Stimulated activated CD4-positive, alpha-beta T cell treated with anti-CD3 and anti-CD28 coated beads, Interleukin-4, amount 100 ng/mL, for 4 hours (primary cell): ENCODE data around the gene ROCK1.
A peak's percentile ranks its signal among the peaks of the same experiment; 100 is the strongest.
"Not testable (repeated sequence)": the region's sequence is repeated elsewhere in the genome, so short reads cannot be mapped to it uniquely, and the experiment has no call there.

Experiments
- DNase-seq, 2 experiments: peaks; one replicate each; pipeline ENCODE4 v3.0.0-alpha.2; 2020

The ROCK1 gene

DNA sequence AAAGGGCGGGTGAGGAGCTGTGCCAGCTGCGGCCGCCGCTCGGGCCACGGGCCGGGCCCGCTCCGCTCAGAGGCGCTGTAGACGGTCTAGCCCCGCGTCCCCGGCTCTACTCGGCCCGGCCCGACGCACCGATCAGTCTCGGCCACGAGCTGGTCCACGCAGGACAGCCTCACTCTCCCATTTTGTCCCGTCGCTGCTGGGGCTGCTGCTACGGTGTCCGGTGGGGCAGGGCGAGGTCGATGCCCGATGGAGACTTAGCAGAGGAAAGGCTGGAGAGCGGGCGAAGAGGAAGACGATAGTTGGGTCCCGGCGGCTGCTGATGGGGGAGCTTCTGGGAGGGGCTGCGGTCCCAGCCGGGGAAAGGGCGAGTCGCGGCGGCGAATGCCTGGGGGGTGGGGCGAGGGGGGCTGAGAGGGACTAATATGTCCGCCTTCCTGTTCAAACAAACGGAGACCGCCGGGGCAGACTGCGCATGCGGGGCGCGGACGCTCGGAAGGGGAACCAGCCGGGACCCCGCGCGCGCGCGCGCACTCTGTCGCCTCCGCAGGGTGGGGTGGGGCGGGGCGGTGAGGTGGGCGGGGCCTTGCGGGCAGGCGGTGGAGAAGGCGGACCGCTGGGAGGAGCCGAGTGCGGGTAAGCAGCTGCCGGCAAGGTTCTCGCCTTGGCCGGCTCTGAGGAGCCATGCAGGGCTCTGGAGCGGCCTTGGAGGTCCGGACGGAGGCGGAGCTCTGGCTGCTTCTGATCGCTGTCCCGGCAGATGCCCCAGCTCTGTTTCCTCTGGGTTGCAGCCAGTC, at the start of gene ROCK1:
ROCK1 (minus strand) TSS at position 468 of the 794 bp plus-strand sequence. CDS start 903 bp downstream, outside the sequence.
- peak; percentile 98 to 99 for DNase-seq

DNA sequence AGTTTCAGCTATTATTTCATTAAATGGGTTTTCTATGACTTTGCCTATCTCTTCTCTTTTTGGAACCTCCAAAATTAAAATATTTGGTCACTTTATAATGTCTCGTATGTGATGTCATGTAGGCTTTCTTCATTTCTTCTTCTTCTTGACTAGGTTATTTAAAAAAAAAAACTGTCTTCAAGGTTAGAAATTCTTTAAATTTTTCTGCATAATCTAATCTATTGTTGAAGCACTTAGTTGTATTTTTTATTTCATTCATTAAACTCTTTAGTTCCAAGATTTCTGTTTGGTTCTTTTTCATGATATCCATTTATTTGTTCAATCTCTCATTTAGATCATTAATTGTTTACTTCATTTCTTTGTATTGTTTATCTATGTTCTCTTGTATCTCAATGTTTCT, 43.8 kb upstream of the ROCK1 start:
- DNase-seq, result no peak

DNA sequence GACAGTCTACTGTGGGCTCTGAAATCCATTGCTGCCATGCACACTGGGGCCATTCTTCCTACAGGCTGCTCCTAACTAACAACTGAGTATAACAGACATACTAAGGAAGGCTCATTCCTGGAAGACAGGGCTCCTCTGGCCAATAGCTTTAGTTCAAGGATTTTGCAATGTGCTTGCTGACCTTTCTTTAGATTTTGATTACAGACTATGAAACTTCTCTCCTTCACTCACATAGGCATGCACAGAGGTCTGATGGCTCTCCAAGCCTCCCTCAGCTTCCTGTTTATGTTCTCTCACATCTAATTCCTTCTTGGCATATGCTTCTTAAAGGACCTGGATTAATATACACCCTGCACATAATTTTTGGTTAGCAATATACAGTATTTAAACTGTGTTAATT, 34.4 kb upstream of the ROCK1 start:
- DNase-seq, result no peak

- no peak for DNase-seq
Measured at GRCh38 chr18:21145371-21145770, 33.8 kb upstream of the ROCK1 start.

DNA sequence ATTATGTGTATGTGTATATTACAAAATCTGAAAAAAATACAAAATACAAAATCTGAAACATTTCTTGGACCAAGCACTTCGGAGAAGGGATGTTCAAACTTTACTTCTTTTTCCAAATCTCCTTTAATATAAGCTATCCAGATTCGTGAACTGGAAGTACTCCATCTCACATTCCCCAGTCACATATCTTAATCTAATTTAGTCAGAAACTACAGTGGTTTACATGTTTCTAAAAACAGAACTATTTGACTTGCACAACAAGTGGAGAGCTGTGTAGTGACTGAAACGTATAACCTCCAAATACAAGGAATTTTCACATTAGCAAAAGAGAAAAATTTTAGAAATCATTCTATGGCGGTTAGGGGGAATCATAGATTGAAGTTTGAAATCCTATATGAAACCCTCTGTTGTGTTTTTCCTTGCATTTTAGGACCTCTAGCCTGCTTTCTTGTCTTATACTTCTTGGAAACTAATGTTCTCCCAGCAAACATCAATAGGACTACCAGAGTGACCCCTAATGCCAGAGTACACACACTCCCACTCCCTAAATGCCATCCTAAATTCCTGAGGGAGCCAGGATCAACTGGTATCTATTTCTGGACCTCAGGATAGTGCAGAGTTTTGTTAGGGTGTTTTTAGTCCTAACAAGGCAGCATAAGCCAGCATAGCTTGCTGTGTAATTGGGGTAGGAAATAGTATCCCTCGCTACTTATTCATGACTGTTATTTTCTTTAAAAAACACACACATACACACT, 30.2 kb upstream of the ROCK1 start:
- no peak for DNase-seq

GRCh38 chr18:21137719-21138488, 26.3 kb upstream of the ROCK1 start:
- DNase-seq, result not testable (repeated sequence)

DNA sequence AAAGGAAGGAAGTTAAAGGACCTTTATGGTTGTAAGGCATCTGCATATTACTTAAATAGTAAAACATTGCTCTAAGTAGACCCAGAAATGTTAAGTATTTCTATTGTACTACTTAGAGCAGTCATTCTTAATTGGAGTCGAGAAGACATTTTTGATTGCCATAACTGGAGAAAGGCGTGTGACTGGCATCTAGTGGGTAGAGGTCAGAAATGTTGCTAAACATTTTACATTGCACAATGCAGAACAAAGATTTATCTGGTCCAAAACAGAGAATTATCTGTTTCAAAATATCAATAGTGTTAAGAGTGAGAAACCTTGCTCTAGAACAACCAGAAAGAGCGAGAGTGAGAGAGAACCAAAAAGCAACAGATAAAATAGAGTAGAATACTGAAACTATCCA, 23.3 kb upstream of the ROCK1 start:
- peak in 1 of 2 experiments; percentile 2 for DNase-seq

- DNase-seq, result no peak
Measured at GRCh38 chr18:21132398-21132918, 20.8 kb upstream of the ROCK1 start.

- DNase-seq, result no peak
Measured at GRCh38 chr18:21131698-21132227, 20.1 kb upstream of the ROCK1 start.

DNA sequence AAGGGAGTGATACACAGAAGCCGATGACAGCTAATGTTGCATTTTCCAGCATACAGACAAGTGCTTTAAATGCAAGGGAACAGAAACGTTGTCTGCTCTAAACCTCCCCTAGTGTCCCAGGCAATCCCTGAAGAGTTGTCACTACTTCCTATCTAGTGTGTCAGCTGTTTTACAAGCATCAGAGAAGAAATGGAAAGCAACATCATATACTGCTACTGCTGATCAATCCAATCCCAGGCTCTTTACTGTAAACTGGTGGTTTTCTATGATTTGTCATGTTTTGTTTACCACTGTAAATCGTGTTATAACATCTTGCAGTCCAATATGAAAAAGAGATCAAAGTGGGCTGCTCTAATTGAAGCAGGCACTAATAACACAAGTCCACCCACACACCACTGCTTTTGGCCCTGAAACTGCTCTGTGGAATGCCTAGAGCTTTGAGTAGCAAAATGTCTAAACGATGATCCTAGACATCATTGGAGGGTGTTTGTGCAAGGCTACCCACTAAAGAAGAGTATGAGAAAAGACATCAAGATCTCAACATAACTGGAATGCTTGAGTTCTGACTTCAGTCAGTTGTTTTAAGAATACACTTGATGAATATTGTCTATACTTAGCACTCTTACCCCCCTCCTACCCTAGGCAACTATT, 18.1 kb upstream of the ROCK1 start:
- DNase-seq, result no peak

GRCh38 chr18:21123290-21123926, 11.8 kb upstream of the ROCK1 start:
- no peak for DNase-seq

DNA sequence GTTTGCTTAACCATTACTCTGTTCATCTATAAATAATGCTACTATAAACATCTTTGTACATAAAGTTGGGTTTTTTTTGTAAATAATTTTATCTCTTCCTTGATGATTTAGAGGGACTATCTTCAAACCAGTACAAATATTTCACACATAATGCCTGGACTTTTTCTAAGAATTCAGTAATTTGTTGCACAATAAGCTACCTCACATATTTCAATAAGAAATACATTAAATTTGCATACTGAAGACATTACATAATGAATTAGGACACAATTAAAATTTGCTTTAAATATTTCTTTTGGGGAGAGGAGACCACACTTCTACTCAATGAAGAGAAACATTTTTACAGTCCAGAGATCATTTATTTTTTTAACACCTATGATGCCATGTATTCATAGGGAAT, 7.2 kb upstream of the ROCK1 start:
- no peak for DNase-seq

- DNase-seq, result no peak
Measured at GRCh38 chr18:21117409-21118131, 6.0 kb upstream of the ROCK1 start.

DNA sequence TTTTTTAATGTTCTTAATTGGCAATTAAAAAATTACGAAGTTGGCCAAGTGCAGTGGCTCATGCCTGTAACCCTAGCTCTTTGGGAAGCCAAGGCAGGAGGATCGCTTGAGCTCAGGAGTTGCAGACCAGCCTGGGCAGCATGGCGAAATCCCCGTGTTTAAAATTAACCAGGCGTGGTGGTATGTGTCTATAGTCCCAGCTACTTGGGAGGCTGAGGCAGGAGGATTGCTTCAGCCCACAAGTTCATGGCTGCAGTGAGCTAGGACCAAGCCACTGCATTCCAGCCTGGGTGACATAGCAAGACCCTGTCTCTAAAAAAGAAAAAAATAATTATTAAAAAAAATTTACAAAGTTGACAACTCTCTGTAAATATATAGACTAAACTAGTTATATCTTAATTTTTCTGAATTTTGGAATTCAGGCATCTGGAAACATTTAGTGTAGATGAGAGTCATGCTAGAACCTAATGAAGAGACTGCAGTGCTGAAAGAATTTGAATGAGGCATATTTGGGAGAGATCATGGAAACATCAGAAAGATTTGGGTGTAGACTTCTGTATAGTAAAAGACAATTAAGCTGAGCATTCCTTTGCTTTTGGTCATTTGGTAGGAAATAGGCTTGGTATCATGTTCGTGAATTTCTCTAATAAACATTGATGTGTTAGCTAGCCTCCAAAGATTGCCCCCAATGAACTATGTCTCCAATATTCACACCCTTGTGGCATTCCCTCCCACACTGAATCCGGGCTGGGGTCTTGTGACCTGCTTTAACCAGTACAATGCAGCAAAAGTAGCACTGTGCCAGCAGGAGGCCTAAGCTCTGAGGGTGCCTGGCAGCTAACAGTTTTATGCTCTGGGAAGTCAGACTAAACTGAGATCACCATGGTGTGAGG, 4.2 kb upstream of the ROCK1 start:
- DNase-seq, result no peak

DNA sequence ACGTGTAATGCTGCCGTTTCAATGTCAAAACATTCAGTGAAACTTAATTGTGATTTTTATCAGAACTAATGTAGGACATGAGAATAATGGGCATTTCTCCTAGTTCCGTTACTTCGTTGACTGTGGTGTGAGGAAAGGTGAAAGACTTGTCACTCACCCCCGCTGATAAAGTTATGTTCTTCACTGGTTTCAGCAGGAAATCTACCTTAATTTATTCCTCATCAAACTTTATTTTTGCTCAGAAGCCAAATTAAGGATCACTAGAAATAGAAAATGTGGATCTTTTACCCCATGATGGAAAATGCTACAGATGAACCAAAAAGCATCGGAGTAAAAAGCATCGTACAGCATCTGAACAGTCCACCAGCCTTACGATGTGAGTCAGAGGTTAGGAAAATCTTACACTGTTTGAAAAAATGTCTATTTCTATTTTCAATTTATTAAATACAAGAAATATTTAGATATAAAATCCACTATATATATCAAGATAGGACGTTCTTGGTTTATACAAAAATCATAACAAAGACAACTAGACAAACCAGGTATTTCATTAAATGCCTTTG, 1.0 kb upstream of the ROCK1 start:
- no peak for DNase-seq

DNA sequence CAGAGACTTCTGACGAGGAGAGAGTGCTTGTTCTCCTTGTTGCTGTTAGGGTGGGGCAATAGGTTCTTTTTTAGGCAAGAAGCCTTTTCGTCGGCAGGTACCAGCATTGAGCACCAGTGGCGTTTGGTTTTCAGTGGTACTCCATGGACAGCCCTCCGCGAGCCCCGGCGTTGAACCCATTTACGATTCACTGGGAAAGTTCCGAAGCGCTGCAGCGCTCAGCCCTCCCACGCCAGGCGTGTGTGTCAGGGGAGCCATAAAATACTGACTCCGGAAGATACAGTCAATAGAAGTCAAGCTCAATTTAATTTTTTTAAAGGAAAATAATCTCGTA, 494 bp upstream of the ROCK1 start:
- peak; percentile 43 to 54 for DNase-seq

DNA sequence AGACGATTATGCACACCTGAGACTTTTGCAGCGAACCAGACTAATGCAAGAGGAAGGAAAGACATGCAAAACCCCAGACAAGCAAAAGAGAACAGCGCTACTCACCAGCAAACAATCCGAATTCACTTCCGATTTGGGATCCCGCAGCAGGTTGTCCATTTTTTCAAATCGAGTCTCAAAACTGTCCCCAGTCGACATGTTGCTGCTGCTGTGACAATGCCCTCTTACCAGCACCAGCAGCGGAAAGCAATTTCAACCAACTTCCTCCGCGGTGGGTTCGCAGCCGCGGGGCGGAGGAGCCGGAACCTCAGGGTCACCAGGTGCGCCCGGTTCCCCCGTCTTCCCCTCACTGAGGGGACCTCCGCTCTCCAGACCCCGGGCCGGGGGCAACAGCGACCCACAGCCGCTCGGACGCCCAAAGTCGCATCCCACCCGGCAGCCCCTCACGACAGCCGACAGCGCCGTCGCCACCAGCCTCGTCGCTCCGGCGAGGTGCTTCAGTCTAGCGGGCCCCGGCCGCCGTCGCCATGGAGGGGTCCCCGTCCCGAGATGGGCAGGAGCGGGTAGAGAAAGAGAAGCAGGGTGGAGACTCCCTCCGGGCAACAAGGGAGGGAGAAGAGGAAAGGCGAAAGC, 784 bp downstream of the ROCK1 start:
- DNase-seq, result peak; percentile 50 to 53

DNA sequence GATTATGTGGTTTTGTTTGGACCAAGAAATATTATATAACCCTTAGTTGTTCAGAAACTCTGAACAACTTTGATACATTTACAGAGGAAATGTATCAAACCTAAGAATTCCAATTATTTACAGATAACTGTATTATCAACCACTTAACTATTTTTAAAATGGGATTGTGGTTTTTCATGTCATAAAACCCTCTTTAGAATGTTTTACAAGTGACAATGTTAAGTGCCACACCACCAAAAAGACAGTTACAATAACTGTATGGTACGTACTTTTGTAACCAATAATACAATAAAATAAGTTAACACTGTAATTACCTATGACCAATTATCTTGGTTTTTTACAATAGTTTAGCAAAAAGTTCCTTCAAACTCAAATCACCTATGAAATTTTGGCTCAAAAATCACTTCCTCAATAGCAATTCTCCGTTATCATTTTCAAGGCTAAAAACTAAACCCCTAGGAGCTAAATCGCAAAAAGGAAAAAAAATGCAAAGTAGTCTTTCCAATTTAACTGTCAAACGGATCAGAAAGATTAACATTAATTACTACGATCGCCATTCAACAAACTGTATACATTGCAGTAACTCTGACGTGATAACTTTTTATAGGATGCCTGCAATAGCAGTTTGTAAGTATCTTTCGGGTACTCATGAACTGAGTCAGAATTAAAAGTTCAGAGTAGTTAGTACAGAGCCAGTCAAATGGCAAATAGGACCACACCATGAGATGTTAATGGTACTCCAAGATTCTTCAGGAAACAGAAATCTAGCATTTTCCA, 1.5 kb downstream of the ROCK1 start:
- no peak for DNase-seq

- DNase-seq, result no peak
Measured at GRCh38 chr18:21105936-21106335, 5.7 kb downstream of the ROCK1 start.
